ENCODE data around the gene RNF128. TPM values are rescaled to one million over a fixed set of nuclear protein-coding genes. Genes with fewer than 3 reads are reported as not detected.

The RNF128 gene
- total RNA-seq, 3 donors from 2014 or later (not counting 1 experiment from before 2014, with no cell fraction given), result not detected

Other genes starting within 250 kb of the RNF128 start
- 1 to 10 TPM; 4.6 to 7.5 (median 7.2) TPM for gene RADX, start 114.7 kb upstream of the RNF128 start, total RNA-seq
- under 1 TPM; 0.12 to 0.18 (median 0.13) TPM for gene TBC1D8B, start 76.0 kb downstream of the RNF128 start, total RNA-seq
- not detected for gene RIPPLY1, start 176.6 kb downstream of the RNF128 start, total RNA-seq
- not detected for gene CLDN2, start 193.7 kb downstream of the RNF128 start, total RNA-seq